DMS 273 (cell line): ENCODE measurements around the gene ACTRT2.

Source experiments
- DNase-seq: peaks from one replicate; lab custom pipeline; 2025; ENCODE audit not compliant: unreplicated experiment; lab: John Stamatoyannopoulos, UW

The ACTRT2 gene

DNA sequence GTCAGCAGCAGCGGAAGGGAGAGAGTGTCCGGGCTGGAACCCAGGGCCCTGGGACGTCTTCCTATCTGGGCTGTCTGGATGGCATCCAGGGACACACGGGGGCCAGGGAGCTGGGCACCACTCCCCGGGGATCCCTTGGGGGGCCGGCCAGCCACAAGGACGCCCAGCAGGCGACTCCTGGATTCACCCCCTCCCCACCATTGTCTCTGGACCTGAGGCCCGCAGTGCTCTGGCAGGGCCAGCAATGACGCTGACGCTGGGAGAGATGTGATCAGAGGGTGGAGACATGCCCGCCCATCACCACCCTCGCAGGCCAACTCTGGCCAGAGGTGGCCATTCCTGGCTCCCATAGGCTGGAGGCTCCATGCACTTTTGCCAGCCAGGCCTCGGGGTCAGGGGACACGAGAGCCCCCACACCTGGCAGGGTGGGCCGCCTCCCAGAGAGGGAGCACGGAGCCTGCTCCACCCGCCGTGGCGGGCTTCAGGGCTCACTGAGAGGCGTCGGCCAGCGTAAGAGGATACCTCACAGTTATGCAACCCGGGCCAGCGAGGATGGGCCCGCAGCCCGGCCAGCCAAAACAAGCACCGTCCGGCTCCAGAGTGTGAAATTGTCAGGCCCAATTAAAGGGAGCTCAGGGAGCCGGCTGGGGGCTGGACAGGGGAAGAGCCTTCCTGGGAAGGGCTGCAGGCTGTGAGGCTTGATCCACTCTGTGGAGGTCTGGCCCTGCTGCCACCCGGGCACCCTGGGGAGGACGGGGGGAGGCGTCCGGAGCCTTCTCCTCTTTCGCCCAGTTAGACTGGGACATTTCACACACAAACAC lies 10.3 kb downstream of the ACTRT2 start:
- no peak for DNase-seq

DNA sequence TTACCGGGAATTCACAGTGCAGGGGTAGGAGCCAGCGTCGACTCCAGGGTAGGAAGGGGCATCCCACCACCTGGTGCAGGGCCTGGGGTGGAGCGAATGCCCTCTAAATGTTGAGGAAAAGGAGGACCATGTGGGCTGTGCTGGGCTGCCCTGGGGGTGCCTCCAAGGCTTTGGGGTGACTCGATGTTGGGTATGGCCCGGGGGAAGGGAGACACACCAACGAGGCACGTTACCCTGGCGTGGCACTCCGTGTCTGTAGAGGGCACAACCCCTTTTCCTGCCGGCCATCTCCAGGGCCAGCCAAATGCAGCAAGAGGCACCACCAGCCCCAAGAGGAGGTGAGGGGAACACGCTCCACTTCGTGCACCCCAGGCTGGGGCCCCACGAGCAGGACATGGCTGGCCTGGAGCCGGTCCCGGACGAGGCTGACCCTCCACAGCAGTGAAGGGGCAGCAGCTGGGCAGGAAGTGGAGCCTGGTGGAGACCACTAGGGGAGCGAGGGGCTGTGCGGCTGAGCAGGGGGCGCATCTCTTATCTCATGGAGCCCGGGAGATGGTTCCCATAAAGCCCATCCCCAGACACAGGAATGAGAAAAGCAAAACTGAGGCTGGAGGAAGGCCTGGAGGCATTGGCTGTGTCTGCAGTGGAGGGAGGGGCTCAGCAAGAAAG lies 11.2 kb downstream of the ACTRT2 start:
- no peak for DNase-seq

DNA sequence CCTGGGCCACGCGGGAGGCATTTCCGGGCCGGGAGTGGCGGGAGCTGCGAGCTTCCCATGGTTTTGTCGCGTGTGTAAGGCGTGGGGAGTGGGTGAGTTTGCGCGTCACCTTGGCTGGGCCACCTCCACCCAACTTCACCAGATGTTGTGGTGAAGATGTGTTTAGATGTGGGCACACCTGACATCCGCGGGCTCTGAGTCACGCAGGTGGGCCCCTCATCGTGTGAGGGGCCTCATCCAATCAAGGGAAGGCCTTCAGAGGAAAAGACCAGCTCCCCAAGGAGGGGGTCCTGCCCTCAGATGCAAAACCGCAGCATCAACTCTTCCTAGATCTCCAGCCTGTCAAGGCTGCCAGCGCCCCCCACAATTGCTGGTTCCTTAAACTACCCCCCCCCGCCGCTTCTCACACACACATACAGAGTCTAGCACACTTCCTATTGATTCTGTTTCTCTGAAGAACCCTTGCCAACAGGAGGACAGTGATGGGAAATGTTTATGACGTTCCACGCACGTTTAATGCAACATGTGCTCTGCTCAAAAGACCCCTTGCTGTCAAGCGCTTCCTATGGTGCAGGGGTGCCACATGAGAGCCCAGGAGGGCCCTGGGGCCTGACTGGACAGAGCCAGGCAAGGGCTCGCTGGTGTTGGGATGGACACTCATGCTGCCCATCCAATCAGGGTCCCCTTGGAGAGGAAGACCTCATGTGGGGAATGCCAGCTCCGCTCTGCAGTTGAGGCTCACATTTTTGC lies 11.9 kb downstream of the ACTRT2 start:
- no peak for DNase-seq

DNA sequence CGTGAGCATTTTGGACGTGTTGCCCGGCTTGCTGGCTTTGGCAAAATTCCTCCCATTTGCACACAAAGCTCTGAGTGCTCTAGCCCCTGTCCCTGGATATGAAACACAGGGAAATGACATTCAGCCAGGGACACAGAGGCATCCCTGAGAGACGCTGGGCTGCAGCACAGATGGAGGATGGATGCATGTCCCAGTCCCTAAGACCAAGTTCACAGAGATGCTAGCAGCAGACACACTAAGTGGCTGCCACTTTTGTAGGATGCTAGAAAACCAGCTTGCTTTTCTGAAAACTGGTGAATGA lies 12.5 kb downstream of the ACTRT2 start:
- no peak for DNase-seq

DNA sequence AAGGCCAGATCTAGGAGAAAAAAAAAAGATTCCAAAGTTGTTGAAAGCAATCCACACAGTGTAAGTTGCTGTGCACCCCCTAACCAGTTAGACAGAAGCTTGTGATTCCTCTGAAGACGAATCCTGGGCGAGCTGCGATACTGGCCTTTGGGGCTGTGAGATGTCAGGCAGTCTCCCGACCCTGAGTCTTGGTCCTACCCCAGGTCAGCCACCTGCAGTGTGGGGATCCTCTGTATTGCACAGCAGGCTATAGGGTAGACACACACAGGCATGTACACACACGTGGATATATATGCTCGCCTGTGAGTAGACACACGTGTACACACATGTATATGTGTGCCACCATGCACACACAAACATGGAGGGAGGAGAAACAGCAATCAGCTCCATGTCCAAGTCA lies 12.9 kb downstream of the ACTRT2 start:
- DNase-seq = no peak

DNA sequence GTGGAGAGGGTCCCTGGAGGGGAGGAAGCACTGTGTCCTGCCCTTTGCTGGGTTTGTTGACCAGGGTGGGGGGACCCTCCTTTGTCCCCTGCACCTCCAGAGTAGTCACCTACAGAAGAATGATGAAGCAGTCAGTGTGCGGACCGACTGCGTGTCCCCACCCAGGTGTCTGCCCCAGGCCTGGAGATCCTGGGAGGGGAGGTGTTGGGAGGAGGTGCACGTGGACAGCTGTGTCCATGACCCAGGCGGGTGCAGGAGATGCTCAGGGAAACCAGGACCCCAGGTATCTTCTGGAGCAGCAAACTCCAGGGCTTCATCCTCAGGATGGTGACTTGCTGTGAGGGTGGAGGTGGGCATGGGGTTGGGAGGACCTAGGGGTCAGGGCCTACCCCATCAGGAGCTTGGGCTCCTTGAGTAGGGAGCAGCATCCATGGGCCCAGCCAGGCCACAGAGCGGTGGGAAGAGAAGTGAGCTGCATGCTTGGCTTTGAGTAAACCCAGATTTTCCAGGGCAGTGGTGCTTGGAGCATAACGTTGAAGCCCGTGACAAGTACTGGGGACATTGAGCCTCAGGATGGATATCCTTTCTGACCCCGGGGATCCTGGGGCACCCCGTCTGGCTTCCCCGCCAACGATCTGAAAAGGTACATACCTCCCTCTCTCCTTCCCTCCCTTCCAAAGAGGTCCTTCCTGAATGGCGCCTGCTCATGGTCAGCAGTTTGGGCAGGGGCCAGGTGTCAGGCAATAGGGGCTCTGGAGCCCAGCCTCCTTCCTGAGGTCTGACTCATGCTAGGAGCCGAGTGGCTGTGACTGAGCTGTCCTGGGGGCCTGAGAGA lies 13.7 kb downstream of the ACTRT2 start:
- DNase-seq = no peak

DNA sequence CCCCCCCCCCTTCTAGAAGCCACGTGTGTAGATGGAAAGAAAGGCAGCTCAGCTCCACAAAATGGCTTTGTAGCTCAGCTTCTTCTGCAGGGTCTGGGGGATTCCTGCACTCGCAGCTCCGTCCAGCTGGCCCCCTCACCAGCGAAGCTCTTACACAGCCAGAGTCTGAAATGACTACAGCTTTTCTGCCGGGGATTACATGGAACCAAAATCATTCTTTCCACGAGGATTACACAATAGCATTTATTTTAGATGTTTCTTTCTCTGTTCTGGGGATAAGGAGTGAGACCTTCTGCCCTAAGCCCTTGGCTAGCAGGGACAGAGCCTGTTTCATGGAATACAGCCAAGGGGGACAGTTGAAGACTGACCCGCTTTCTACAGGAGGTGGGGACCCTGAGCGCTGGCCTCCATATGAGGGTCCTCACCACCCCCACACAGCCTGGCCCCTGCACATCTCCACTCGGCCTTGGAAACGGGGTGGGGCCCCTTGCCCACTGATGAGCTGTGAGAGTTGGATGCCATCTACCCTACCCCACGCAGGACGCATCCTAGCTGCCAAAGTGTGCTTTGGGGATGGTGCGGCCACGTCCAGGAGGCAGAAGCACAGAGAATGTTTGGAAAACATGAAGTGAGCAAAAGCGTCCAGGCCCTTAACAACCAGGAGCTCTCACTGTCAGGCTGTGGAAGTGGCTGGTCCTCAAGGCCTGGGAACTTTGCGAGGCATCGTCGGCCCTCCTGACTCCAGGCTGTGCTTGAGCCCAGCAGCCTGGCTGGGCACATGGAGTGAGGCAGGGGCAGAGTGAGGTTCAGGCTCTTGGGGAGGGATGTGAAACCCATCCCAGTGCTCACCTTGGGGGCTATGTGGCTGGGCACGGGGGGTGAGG lies 14.5 kb downstream of the ACTRT2 start:
- no peak for DNase-seq

DNA sequence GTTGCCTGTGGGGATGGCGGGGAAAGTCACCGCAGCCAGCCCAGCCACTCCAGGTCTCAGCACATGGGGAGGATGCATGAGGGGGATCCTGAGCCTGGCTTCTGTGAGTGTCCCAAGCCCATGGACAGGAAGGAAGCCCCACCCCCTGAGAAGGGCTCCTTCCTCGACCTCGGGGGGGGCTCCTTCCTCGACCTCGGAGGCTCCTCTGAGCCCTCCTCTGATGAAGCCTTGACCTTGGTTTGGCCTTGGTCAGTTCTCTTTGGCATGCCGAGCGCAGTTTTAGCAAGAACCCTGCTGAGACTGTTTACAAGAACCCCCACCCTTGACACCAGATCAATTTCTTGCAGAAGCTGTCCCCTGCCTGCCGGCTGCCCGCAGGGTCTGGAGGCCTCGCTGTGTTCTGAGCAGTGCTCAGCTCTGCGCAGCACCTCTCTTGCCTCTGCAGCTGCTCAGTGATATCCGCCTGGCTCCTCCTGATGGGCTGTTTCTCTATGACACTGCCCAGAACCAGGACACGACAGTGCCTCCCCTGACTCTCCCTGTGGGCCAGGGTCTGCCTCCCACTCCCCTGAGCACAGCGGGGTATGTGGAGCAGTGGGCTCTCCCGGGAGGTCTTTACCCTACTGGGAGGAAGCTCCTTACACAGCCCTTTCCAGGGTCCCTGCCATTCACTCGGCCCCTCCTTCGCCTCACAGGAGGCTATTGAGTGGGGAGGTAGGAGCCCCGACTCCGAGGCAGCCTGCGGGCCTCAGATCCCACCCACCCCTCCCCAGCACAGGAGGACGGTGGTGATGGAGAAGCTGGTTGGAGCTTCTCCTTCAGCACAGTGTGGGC lies 15.4 kb downstream of the ACTRT2 start:
- no peak for DNase-seq

DNA sequence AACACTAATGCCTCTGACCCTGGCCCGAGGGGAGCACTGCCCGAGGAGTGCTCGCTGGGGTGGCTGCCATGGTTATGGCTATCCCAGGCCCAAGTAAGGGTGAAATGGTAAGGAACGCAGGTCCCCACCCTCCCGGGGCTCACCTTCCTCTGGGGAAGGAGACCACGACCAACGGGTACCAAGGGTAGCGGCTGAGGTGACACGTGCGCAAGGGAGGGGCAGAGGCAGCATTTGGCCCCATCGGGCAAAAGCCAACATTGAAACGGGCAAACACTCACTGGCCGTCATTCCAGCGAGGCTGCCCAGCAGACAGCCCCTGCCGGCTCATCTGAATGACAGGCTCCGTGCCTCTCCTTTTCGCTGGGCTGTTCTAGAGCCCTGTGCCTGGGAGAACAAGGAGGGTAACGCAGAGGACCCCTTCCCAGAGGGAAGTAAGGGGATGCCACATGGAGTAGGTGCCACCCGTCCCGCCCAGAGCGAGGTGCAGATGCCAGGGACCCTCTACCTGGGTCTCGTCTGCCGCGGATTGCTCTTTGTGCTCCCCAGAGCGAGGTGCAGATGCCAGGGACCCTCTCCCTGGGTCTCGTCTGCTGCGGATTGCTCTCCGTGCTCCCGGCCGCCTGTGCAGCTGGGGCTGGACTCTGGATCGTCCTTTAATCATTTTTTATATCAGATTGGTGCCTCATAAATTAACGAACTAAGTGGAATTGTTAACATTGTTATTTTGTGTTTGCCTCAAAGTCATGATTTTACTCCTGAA lies 16.2 kb downstream of the ACTRT2 start:
- DNase-seq = no peak

DNA sequence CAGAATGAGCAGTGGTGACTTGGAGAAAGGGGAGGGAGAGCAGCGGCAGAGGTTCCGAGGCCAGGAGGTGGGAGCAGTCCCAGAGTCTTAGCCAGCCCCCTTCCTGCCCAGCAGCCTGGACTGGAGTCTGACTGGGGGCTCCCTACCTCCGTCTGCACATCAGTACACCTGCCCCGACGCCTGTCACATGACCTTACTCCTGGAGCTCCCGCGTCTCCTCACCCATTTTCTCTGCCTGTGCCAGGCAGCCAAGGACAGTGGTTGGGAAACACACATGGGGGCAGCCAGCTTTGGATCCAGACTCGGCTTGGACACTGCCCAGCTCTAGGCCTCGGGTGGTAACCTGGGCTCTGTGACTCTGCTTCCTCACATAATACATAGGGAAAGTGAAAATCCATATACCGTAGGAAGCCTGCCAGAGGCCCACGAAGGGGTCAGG lies 16.9 kb downstream of the ACTRT2 start:
- DNase-seq = no peak

DNA sequence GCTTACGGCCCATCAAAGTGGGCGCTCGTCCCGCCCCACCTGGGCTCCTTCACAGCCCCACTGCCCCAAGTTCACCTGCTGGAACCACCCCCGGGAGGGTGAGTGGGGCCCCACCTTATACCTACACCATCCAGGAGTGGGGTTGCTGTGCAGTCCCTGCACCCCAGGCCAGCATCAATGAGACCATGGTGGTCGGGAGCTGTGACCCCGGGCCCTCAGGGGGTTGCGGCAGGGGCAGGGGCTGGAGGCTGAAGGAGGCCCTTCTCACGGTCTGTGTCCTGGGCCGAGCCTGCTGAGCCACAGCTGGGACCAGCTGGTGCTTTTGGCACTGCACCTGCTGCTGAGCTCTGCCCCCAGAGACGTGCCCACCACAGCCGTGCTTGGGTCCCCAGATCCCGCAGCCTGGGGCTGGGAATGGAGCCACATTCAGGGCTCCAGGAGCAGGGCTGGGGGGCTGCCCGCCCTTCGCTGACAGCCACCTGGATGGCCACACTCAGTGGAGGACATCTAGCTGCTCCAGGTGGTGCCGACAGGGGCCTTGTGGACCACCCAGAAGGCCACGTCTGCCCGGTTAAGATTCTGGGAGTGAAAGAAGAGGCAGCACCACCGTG lies 17.4 kb downstream of the ACTRT2 start:
- no peak for DNase-seq

DNA sequence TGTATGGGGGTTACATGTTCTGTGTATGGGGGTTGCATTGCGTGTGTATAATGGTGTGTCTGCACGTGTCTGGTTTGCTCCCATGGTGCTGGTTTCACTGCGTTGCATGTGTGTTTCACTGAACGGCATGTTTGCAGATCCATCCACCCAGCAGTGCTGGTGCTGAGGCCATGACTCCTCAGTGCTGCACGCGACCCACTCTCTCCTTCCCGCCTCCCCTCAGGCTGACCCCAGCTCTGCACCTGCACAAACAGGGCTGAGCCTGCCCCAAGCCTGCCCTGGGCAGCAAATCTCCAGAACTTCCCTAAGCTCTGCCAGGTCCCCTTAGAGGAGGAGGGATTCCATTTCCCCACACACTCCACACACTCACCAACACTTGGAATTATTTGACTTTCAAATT lies 18.7 kb downstream of the ACTRT2 start:
- DNase-seq = no peak

DNA sequence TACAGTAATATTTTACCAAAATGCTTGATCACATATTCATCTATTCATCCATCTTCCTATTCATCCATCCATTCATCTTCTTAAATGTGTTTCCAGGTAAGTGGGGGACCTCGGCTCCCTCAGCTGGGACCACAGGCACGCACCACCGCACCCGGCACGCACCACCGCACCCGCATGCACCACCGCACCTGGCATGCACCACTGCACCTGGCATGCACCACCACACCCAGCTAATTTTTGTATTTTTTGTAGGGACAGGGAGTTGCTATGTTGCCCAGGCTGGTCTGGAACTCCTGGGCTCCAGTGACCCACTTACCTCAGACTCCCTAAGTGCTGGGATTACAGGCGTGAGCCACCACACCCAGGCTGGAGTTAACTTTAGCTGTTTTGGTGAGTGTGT lies 21.2 kb downstream of the ACTRT2 start:
- DNase-seq = no peak

DNA sequence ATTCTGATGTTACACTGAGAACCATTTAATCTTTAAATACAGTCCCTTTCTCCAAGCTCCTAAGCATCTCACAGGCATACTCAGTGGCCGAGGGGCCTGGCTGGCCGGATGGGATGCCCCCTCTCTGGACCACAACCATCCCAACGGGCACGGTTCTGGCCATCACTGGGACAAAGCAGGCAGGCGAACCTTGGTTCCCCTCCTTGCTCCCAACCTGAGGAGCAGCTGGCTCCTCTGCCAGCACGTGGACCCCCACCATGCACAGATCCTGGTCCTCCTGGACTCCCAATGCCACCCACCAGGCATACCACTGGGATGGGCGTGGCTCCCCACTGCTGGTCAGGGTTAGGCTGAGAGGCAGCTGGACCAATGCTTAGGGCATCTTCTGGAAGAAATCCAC lies 27.9 kb downstream of the ACTRT2 start:
- DNase-seq = no peak

DNA sequence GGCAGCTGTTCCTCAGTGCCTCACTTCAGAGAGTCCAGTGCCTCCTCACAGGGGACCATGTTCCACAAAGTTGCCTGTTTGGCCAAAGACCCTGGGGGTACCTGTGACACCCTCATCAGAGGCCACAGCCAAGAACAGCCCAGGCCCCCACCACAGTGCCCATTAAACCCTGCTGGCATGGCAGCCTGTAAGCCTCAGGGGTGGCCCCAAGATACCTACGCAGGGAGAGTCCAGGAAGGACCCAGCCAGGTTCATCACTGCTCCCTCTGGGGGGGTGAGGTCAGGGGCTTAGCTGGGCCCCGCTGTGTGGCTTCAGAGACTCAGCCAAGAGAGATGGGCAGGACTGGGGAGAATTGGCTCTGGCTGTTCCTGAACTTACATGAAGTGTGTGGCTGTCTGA lies 28.6 kb downstream of the ACTRT2 start:
- DNase-seq = no peak

DNA sequence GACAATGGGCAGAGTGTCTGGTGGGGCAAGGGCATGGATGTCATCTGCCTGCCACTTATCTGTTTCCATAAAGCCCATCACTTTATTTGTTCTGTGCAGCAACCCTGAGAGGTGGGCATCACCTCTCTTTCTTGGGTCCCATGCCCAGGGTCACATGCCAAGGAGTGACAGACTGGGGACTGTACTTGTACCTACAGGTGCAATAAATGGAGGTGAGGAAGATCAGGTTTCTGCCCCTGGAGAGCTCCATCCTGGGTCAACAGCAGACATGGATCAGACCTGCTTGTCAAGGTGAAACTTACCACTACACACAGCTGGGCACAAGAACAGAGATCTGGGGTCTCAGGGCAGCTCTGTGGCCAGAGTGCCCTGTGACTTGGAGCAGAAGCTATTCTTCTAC lies 29.3 kb downstream of the ACTRT2 start:
- no peak for DNase-seq

DNA sequence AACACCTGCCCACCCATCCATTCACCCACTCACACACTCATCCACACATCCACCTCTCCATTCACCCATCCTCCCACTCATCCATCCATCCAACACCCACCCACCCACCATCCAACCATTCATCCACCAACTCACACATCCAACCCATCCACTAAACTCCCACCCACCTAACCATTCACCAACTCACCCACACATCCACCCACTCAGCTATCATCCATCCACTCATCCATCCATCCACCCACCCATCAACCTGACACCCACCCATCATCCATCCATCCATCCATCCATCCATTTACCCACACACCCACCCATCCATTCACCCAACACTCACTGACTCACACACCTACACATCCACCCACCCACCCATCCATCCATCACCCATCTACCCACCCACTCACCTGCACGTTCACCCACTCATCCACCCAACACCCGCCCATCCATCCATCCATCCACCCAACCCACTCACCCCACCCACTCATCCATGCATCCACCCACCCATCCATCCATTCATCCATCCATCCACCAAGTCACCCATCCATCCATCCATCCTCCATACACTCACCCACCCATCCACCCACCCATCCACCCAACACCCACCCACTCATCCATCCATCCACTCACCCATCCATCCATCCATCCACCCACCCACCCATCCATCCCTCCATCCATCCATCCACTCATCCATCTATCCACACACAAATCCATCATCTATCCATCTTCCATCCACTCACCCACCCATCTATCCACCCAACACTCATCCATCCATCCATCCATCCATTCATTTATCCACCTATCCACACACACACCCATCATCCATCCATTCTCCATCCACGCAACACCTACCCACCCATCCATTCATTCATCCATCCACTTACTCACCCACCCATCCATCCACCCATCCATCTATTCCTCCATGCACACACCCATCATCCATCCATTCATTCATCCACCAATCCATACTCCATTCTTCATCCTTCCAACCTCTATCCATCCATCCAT lies 30.3 kb downstream of the ACTRT2 start:
- DNase-seq = no peak
